ENCODE measurements around the gene PICK1.
"Not testable (repeated sequence)": the region's sequence is repeated elsewhere in the genome, so short reads cannot be mapped to it uniquely, and the experiment has no call there.

PICK1 gene

DNA sequence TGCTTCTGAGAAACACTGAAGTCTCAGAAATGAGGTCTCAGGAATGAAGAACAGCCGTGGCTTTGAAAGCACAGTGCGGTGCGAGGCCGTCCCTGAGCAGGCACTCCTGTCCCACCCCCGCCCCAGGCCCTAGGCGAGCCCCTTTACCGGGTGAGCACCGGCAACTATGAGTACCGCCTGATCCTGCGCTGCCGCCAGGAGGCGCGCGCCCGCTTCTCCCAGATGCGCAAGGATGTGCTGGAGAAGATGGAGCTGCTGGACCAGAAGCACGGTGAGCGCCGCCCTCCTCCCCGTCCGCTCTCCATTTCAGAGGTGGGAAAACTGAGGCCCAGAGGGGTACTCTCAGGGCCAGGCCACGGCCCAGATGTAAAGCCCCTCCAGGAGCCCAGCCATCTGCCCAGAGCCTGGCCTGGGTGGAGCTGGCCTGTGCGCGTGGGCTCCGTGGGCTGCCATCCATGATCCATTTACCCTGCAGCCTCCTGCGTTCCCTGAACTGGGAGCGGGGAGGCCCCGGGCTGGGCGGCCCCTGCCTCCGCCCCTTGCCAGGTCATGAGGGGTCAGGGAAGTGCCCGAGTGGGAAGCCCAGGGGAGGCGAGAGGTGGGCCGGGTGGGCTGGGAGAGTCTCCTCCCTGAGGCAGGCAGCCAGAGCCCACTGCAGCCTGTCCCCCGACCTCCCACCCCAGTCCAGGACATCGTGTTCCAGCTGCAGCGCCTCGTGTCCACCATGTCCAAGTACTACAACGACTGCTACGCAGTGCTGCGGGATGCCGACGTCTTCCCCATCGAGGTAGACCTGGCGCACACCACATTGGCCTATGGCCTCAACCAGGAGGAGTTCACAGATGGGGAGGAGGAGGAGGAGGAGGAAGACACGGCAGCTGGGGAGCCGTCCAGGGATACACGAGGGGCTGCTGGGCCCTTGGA is 17.2 kb downstream of the PICK1 start:
- peak; percentile 94 for DNase-seq (ENCODE audit: low read depth, low spot score)

DNA sequence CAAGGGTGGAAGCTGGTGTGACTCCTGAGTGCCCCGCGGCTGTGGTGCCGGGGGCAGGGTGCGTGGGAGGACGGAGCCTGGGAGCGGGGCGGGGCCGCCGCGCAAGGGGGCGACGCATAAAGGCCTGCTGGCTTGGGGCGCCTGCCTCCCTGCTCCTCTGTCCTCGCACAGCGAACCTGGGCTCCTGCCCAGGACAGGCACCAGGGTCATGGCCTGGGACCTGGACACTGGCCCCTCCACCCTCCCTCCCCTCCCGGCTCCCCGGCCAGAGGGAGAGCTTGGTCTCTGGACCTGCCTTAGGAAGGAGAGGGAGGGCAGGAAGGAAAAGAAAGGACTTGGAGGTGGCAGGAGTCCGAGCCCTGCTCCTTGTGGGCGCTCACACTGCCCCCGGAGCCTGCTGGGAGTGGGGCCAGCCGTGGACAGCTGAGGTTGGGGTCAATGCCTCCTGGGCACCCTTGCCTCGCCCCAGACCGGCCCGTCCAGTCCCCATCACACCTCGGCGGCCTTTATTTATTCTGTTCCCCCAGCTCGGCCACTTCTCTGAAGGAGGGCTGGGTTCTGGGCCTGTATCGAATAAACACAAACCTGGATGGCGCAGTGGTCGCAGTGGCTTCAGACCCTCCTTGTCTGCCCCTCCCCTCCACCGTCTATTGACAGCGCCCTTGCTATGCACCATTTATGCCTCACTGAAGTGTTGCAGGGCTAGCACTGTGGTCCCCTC is 18.1 kb downstream of the PICK1 start:
- no peak for DNase-seq (ENCODE audit: low read depth, low spot score)

DNA sequence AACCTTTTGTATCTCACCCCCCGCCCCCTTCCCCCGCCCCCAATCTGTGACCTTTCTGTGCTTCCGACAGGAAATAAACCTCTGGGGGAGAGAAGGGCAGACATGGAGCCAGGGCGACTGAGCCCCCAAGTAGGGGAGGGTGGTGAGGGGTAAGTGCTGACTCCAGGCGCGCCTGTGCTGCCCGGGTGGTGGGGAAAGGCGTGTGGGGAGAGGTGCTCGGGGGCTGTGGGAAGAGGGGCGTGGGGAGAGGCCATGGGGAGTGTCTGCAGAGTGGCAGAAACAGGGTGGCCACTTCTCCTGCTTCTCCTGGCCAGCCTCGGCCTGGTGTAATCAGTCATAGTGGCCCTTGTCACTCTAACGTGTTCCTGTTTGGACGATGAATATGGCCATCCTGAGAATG is 18.8 kb downstream of the PICK1 start:
- DNase-seq (ENCODE audit: low read depth, low spot score) = no peak

DNA sequence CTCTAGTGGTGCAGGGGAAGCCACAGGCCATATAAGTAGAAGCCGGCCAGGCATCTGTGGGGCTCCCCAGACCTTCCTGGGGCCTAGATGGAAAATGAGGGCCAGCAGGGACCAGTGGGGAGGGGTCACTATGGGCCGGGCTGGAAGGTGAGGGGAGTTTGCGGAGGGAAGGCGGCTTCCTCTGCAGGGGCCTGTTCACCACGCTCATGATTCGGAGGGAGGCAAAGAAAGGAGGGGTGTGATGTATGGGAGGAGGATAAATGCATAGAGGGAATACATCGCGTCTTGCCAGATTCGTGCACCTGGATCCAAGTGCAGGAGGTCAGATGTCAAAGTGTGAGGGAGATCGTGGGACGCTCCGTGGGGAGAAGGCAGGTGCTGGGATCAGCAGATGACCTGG is 19.9 kb downstream of the PICK1 start:
- DNase-seq (ENCODE audit: low read depth, low spot score) = no peak

GRCh38 chr22:38077595-38077994 is 20.4 kb downstream of the PICK1 start:
- DNase-seq (ENCODE audit: low read depth, low spot score) = no peak

- DNase-seq (ENCODE audit: low read depth, low spot score) = no peak
These were observed 21.0 kb downstream of the PICK1 start for GRCh38 chr22:38078046-38078840.

GRCh38 chr22:38079208-38079607 is 22.0 kb downstream of the PICK1 start:
- not testable (repeated sequence) for DNase-seq (ENCODE audit: low read depth, low spot score)

GRCh38 chr22:38079804-38080203 is 22.6 kb downstream of the PICK1 start:
- DNase-seq (ENCODE audit: low read depth, low spot score) = no peak

DNA sequence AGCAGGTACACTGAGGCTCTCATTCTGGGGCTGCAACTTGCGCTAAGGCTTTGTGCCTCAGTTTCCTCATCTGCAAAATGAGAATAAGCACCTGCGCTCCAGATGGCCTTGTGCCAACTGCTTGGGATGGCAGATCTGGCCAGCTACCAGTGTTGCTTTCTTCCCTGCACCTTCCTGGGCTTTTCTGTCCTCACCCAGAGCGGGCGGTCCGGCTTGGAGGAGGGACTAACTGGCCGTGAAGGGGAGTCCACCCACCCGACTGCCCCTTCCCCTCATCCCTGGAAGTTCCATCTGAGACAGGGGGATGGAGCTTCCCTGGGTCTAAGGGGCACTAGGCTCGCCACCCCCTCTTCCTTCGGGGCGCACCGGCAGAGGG is 23.3 kb downstream of the PICK1 start:
- DNase-seq (ENCODE audit: low read depth, low spot score) = no peak

- peak; percentile 57 for DNase-seq (ENCODE audit: low read depth, low spot score)
These were observed 23.8 kb downstream of the PICK1 start for GRCh38 chr22:38080850-38081635.

DNA sequence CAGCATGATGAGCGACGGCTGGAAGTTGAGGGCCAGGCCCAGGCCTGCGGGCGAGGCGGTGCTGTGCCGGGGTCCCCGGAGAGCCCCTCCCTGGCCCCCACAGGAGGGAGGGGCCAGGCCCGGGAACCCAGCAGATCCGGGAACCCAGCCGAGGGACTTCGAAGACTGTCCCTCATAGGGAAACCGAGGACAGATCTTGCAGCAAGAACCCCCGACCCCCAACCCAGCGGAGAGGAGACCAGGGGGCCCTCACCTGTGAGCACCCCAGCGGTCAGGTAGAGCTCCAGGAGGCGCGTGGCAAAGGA is 24.4 kb downstream of the PICK1 start:
- DNase-seq (ENCODE audit: low read depth, low spot score) = no peak

GRCh38 chr22:38081941-38082828 is 25.0 kb downstream of the PICK1 start:
- peak; percentile 56 for DNase-seq (ENCODE audit: low read depth, low spot score)

DNA sequence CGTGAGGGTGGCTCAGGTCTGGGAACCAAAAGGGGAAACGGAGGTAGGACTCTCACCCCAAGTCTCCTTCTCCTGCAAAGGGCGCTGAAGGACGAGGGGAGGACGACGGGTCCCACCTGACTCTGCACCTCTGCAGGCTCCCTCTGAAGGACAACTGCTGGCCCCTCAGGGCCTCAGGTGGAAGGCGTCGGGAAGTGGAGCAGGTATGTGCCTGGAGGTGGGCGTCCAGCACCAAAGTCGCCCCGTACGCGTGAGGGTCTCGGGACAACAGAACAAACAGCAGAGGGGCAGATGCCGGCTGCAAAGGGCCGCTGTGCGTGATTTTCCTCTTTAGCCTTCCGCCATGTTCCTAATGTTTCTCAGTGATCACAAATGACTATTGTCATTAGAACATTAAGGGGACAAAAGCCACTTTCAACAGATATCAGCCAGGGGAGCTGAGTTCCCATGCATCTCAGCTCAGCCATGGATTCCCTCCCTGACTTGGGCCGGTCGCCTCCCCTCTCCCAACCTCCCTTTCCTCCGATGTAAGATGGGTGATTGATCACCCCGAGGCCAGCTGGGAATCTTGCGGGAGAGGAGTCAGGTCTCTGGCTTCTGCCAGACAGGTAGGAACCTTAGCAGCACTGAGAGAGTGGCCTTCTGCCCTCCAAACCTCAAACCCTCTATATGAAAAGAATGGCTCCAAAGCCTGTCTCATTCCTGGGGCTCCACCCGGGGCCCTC is 25.9 kb downstream of the PICK1 start:
- peak; percentile 40 for DNase-seq (ENCODE audit: low read depth, low spot score)

DNA sequence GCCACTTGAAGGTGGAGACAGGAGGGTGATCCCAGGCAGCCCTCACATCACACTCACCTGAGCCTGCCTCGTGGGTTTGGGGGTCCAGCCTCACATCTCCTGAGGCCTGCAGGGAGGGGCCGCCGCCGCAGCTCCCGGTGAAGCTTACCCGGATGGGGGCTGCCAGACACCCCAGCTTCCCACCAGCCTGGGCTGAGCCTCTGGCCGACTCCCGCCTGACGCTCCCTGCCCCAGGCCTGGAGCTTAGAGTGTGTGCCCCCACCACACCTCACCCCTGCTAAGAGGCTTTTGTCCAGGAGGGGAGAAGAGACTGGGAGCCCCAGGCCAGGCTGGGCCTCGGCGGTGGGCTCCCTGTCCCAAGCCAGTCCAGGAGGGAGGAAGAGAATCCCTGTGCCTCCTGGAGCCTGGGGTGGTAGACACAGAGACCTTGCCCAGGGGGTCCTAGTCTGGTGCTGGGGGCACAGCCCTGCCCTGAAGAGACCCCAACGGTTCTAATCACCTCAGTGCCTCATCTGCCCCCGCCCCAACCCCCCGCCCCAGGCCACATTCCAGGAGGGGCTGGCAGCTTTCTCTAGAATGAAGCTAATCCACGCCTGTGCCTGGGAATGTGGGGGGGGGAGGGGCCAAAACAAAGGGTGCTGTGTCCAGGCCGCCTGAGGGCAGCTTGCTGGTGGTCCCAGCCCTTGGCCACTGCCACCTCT is 26.9 kb downstream of the PICK1 start, which contains the start of gene SLC16A8:
TSS of gene SLC16A8 (minus strand) at position 254 of the 701 bp plus-strand sequence. CDS start 1,311 bp downstream, outside the sequence.
- peak; percentile 88 for DNase-seq (ENCODE audit: low read depth, low spot score)

- DNase-seq (ENCODE audit: low read depth, low spot score) = no peak
These were observed 27.9 kb downstream of the PICK1 start for GRCh38 chr22:38085056-38085455.

DNA sequence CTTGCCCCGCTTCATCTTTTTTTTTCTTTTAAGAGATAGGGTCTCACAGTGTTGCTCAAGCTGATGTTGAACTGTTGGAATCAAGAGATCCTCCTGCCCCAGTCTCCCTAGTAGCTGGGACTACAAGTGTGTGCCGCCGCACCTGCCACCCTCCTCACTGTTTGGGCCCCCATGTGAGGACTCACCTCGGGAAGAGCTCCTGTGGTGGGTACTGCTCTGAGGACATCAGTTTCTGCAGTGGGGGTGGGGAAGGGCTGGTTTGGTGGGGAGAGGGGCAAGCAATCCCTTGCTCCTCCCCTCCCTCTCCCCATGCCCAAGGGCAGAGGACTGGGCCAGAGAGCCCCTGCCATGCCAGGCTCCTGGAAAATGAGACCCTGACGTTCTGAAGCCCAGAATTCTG is 28.3 kb downstream of the PICK1 start:
- DNase-seq (ENCODE audit: low read depth, low spot score) = no peak

GRCh38 chr22:38086001-38086845 is 29.0 kb downstream of the PICK1 start:
- peak; percentile 52 for DNase-seq (ENCODE audit: low read depth, low spot score)

DNA sequence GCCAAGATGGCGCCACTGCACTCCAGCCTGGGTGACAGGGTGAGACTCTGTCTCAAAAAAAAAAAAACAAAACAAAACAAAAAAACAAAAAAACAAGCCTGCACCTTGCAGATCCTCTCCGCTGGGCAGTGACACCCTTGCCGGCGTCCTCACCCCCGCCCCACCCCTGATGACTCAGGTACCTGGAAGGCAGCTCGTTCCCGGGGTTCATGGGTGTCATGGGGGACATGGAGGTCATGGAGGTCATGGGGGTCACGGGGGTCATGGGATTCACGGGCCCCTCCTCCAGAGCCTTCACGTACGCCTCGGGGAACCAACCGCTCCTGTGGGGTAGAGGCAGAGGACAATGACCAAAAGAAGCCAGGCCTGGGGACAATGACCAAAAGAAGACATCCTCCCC is 29.7 kb downstream of the PICK1 start:
- DNase-seq (ENCODE audit: low read depth, low spot score) = no peak
